Upper lobe of left lung (tissue), 4 donors: ENCODE data around the gene AQP1.

Experiments used
- EP300 ChIP-seq, 4 donors: sonication (generic); formaldehyde crosslinking; IDR thresholded peaks; one replicate each; pipeline ENCODE4 v1.5.1; 2017; ENCODE audit warnings: antibody characterized with exemption in 4 of 4, control low read depth in 2 of 4
- POLR2A ChIP-seq, 4 donors: fragments of 450-650 bp; IDR thresholded peaks; one replicate each; pipeline ENCODE4 v1.5.1; 2016 to 2017; ENCODE audit warnings: antibody characterized with exemption in 4 of 4, mild to moderate bottlenecking in 2 of 4
- POLR2AphosphoS5 ChIP-seq, 2 donors: sonication (generic); formaldehyde crosslinking; IDR thresholded peaks; one replicate each; pipeline ENCODE4 v1.5.1; 2017; ENCODE audit warnings: antibody characterized with exemption in 2 of 2
- TF ChIP-seq, protein P1 (sequence below), 6 experiments: fragments of 450-650 bp in 4 of 6; fragments of 200-600 bp in 2 of 6; sonication (generic) in 2 of 6; IDR thresholded peaks; one replicate each; pipeline ENCODE4 v1.5.1; 2016 to 2019; ENCODE audit warnings: antibody characterized with exemption in 6 of 6

- TF ChIP-seq, protein P1, sequence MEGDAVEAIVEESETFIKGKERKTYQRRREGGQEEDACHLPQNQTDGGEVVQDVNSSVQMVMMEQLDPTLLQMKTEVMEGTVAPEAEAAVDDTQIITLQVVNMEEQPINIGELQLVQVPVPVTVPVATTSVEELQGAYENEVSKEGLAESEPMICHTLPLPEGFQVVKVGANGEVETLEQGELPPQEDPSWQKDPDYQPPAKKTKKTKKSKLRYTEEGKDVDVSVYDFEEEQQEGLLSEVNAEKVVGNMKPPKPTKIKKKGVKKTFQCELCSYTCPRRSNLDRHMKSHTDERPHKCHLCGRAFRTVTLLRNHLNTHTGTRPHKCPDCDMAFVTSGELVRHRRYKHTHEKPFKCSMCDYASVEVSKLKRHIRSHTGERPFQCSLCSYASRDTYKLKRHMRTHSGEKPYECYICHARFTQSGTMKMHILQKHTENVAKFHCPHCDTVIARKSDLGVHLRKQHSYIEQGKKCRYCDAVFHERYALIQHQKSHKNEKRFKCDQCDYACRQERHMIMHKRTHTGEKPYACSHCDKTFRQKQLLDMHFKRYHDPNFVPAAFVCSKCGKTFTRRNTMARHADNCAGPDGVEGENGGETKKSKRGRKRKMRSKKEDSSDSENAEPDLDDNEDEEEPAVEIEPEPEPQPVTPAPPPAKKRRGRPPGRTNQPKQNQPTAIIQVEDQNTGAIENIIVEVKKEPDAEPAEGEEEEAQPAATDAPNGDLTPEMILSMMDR (IDR thresholded peaks at IDR 0.05), result no peak
- TF ChIP-seq POLR2AphosphoS5 (IDR thresholded peaks at IDR 0.05), result no peak
- no peak for TF ChIP-seq POLR2A (IDR thresholded peaks at IDR 0.05)
- no peak for TF ChIP-seq EP300 (IDR thresholded peaks at IDR 0.05)
Observed at GRCh38 chr7:30935569-30935877, 23.9 kb downstream of the AQP1 start.
